Kidney epithelial cell (primary cell): ENCODE data around the gene VPS45. TPM values are rescaled to one million over a fixed set of nuclear protein-coding genes. Genes with fewer than 3 reads are reported as not detected.

Experiments used
- DNase-seq: peaks from one replicate; pipeline ENCODE4 v3.0.0-alpha.2; 2010; ENCODE audit warnings: low read depth
- H3K27me3 ChIP-seq: 2 replicates; pipeline ENCODE4 v1.6.0; 2011; ENCODE audit warnings: low read length; ENCODE audit not compliant: control insufficient read depth, insufficient read depth
- H3K36me3 ChIP-seq: 2 replicates; pipeline ENCODE4 v1.5.1; 2011; ENCODE audit warnings: low read length; ENCODE audit not compliant: control insufficient read depth, insufficient read depth
- H3K4me3 ChIP-seq: 2 replicates; pipeline ENCODE4 v1.5.1; 2011; ENCODE audit warnings: low read depth, mild to moderate bottlenecking, control low read depth, low read length
- total RNA-seq: library from RNA; depleted of rRNA; stranded (reverse); fragments of >200 nt; gene quantifications from 2 replicates; pipeline ENCODE4 v1.2.3, GENCODE V29; 2015
- TF ChIP-seq, protein P1 (sequence below): IDR thresholded peaks from 2 replicates; pipeline ENCODE4 v1.5.1; 2011; ENCODE audit warnings: mild to moderate bottlenecking, moderate library complexity, low read length, control low read depth, inconsistent platforms; ENCODE audit not compliant: insufficient read depth, poor library complexity, severe bottlenecking

VPS45 gene
- total RNA-seq, 1 donor from 2014 or later = 23.6 TPM

DNA sequence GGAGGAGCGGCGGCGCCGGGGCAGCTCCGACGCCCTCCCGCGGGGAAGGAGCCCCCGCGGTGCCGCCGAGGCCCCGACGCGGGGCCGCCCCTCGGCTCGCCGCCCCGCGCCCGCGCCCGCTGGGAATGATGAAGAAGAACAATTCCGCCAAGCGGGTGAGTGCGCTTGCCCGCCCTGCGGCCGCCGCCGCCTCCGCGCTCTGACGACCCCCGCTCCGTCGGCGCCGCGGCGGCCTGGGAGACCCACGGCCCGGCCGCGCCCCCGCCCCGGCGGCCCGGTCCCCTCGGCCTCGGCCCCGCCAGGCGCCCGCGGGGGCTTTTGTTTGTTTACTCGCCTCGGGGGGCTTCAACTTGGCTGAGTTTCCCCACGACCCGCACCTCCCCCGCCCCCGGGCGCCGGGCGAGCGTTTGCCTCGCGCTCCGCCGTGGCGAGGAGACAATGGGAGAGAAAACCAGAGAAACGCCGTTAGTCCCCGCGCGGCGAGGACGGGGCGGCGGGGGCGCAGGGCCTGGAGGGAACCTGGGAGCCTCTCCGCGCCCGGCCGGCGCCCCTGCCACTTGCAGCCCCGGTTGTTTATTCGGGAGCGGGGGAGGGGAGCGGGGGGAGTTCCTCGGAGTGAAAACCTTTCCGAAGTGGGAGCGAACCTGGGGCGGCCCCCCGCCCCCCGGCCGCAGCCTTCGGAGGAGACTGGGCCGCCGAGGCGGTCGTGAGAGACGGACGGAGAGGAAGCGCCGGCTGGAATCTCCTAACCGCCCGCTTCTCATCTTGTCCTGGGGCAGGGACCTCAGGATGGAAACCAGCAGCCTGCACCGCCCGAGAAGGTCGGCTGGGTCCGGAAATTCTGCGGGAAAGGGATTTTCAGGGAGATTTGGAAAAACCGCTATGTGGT is 82.8 kb downstream of the VPS45 start:
- H3K4me3 ChIP-seq = peak overlapping the region; percentile 54
- DNase-seq = no peak
- H3K27me3 ChIP-seq = no peaks in the 10 kb centered on the region
- H3K36me3 ChIP-seq = peaks cover 2% of the 10 kb centered on the region
- TF ChIP-seq, protein P1, sequence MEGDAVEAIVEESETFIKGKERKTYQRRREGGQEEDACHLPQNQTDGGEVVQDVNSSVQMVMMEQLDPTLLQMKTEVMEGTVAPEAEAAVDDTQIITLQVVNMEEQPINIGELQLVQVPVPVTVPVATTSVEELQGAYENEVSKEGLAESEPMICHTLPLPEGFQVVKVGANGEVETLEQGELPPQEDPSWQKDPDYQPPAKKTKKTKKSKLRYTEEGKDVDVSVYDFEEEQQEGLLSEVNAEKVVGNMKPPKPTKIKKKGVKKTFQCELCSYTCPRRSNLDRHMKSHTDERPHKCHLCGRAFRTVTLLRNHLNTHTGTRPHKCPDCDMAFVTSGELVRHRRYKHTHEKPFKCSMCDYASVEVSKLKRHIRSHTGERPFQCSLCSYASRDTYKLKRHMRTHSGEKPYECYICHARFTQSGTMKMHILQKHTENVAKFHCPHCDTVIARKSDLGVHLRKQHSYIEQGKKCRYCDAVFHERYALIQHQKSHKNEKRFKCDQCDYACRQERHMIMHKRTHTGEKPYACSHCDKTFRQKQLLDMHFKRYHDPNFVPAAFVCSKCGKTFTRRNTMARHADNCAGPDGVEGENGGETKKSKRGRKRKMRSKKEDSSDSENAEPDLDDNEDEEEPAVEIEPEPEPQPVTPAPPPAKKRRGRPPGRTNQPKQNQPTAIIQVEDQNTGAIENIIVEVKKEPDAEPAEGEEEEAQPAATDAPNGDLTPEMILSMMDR = no peak

DNA sequence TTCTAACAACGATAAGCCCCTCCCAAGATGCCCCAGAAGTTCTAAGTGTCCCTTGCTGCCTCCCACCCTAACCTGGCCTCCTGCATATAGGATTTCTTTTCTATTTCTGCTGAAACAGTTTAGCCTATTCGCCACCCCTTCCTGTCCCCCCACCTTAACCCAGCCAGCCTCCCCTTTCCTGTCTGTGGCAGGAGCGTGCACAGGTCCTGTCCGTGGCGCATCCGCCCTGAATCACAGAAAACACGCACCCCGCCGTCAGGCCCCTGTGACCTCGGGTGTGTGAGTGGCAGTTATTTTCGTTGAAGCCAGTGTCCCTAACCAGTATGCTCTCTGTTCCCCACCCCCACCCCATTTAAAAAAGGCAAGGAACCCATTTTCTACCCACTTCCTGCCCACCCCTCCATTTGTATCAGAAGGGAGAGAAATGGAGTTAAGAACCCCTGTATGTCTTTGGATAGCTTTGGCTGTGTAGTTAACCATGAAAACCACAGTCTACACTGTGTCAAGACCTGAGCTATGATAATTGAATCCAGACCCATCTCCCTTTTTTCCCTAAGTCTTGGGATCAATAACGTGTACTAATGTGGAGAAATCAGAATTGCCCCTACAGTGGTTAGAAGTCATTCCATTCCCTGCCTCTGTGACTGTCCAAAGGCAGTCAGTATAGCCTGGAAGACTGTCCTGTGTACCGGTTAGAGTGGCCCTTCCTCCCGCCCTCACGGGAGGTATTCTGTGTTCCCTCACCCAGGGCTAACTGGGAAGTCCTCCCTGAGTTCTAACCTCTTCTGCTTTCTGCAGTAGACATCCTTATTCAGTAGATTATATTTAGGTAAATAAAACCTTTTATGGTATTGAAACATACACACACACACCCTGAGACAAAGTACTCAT is 84.0 kb downstream of the VPS45 start:
- H3K36me3 ChIP-seq = peaks cover 3% of the 10 kb centered on the region
- peak overlapping the region; percentile 54 for H3K4me3 ChIP-seq
- TF ChIP-seq, protein P1 = no peak
- no peak for DNase-seq
- H3K27me3 ChIP-seq = no peaks in the 10 kb centered on the region

DNA sequence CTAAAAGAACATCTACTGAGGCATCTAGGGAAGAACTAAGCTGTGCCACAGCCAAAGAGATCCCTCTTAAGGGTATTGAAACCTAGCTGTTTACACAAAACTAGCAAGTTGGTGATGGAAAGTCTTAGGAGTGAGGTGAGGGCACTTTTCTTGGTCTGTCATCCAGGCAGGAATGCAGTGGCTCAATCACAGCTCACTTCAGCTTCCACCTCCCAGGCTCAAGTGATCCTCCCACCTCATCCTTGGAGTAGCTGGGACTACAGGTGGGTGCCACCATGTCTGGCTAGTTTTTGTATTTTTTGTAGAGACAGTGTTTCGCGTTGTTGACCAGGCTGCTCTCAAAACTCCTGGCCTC is 84.6 kb downstream of the VPS45 start:
- no peak overlapping the region for H3K4me3 ChIP-seq
- H3K36me3 ChIP-seq = peaks cover 4% of the 10 kb centered on the region
- DNase-seq = no peak
- H3K27me3 ChIP-seq = no peaks in the 10 kb centered on the region
- TF ChIP-seq, protein P1 = no peak

DNA sequence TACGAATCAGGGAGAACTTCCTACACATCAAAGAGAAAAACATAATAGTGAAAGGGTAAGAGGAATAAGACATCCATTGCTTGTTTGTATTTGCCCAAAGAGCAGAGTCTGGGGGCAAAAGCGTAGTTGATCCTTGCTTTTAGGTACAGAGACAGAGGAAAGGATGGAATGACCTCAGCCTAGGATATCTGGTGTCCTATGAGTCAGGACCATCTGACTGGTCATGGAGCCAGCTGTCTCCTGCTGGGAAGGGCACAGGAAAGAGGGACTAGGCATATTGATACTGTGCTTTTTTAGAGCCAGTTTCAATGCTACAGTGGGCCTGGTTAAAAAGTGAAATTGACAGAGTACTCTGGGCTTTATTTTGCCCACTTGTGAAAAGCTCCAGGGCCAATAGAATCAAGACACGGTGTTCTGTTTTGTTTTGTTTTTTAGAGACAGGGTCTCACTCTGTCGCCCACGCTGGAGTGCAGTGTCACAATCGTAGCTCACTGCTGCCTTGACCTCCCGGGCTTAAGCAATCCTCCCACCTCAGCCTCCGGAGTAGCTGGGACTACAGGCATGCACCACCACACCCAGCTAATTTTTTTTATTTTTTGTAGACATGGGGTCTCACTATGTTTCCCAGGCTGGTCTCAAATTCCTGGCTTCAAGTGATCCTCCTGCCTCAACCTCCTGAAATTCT is 85.3 kb downstream of the VPS45 start:
- peaks cover 6% of the 10 kb centered on the region for H3K36me3 ChIP-seq
- TF ChIP-seq, protein P1 = no peak
- DNase-seq = no peak
- no peaks in the 10 kb centered on the region for H3K27me3 ChIP-seq
- no peak overlapping the region for H3K4me3 ChIP-seq

DNA sequence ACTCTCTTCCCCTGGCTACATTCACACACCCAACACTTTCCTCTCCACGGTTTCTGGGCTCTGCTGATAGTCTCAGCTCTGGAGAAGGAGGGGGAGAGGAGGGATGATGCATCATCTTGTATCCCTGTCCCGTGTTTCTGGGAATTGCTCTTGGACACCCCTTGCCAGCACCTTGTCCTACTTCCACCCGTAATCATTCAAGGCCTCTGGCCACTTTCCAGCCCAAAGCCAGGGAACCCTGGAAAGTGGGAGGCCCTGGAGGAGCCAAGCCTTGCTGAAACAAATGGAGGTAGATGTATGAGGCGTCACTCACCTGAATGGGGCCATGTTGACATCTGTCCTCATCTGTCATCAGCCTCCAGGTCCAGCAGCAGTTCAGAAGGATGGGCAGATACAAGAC is 86.6 kb downstream of the VPS45 start:
- peaks cover 6% of the 10 kb centered on the region for H3K36me3 ChIP-seq
- TF ChIP-seq, protein P1 = no peak

More for the DNA sequence above, 86.6 kb downstream of the VPS45 start:
- no peak for DNase-seq
- Histone ChIP-seq H3K4me3 (no peak overlapping the region), H3K27me3 (no peaks in the 10 kb centered on the region)
